HCT116 (cell line): Measurements from ENCODE around the gene DHRS2. TPM values are rescaled to one million over a fixed set of nuclear protein-coding genes. Genes with fewer than 3 reads are reported as not detected.

Experiments used
- ATAC-seq: fragments of 200-7000 bp; cut with Tn5 transposase; 2 replicates; pipeline ENCODE4 v1.9.1; 2020; ENCODE audit warnings: mild to moderate bottlenecking, moderate library complexity
- BruUV-seq: library from RNA; stranded (reverse); fragments of 400-500 nt; replicated peaks from 2 replicates; lab custom pipeline; 2021; lab: Mats Ljungman, UMichigan
- CTCF ChIA-PET: fragments of 300-600 bp; sonication (Branson Sonifier 250); formaldehyde crosslinking; loops from one replicate; lab custom pipeline; 2021; ENCODE audit warnings: antibody characterized with exemption; lab: Charles Lee
- POLR2A ChIA-PET: fragments of 300-600, 350-600 bp; sonication (Branson Sonifier 250); formaldehyde crosslinking; loops from one replicate; lab custom pipeline; 2021; ENCODE audit warnings: antibody characterized with exemption; lab: Charles Lee
- RAD21 ChIA-PET, 2 experiments: fragments of 300-600 bp; sonication (Branson Sonifier 250); formaldehyde crosslinking; loops; one replicate each; lab custom pipeline; 2023; ENCODE audit warnings: low total read pairs in 2 of 2; ENCODE audit not compliant: uncharacterized antibody in 2 of 2, unreplicated experiment in 2 of 2, low non-redundant PET in 1 of 2; lab: Charles Lee
- DNase-seq: peaks from one replicate; pipeline ENCODE4 v3.0.0-alpha.2; 2010; ENCODE audit warnings: low read depth, low spot score
- H2AFZ ChIP-seq: fragments of 200-600 bp; shearing (Covaris generic), sonication (generic); 2 replicates; pipeline ENCODE4 v1.6.1; 2017; ENCODE audit warnings: low read depth, mixed run types, mixed read lengths, antibody characterized with exemption, low read length; ENCODE audit not compliant: poor library complexity, severe bottlenecking
- H3K27ac ChIP-seq: 2 replicates; pipeline ENCODE4 v1.5.1; 2012; ENCODE audit warnings: low read depth, low read length
- H3K27me3 ChIP-seq: fragments of 200-600 bp; sonication (generic); 2 replicates; pipeline ENCODE4 v1.6.1; 2016; ENCODE audit warnings: mixed run types, low read length, mixed read lengths; ENCODE audit not compliant: insufficient read depth
- H3K36me3 ChIP-seq, 2 experiments: fragments of 200-500 bp in 1 of 2; fragments of 200-600 bp in 1 of 2; sonication (Bioruptor generic) in 1 of 2; sonication (generic) in 1 of 2; 2 replicates each; pipeline versions ENCODE4 v1.5.1 to v1.6.1; 2014 to 2016; ENCODE audit warnings: low read length in 2 of 2, inconsistent platforms in 1 of 2, mixed read lengths in 1 of 2, mixed run types in 1 of 2; ENCODE audit not compliant: insufficient read depth in 2 of 2, control insufficient read depth in 1 of 2
- H3K4me1 ChIP-seq, 2 experiments: fragments of 200-600 bp in 1 of 2; sonication (generic) in 1 of 2; 2 replicates each; pipeline versions ENCODE4 v1.5.1 to v1.6.1; 2012 to 2017; ENCODE audit warnings: low read length in 2 of 2, inconsistent platforms in 1 of 2, mild to moderate bottlenecking in 1 of 2, mixed read lengths in 1 of 2, mixed run types in 1 of 2, moderate library complexity in 1 of 2; ENCODE audit not compliant: insufficient read depth in 2 of 2, control insufficient read depth in 1 of 2
- H3K4me2 ChIP-seq: fragments of 200-600 bp; sonication (generic); 2 replicates; pipeline ENCODE4 v1.6.1; 2017; ENCODE audit warnings: mixed run types, low read length, mixed read lengths
- H3K4me3 ChIP-seq, 2 experiments: fragments of 200-600 bp in 1 of 2; sonication (generic) in 1 of 2; replicated peaks in 1 of 2; 2 replicates each; pipeline ENCODE4 v1.5.1; 2011 to 2016; ENCODE audit warnings: low read length in 2 of 2, control low read depth in 1 of 2, low read depth in 1 of 2, mild to moderate bottlenecking in 1 of 2, mixed read lengths in 1 of 2, mixed run types in 1 of 2
- H3K79me2 ChIP-seq: fragments of 200-600 bp; sonication (generic); 2 replicates; pipeline ENCODE4 v1.6.1; 2017; ENCODE audit warnings: mild to moderate bottlenecking, mixed run types, low read length, moderate library complexity, mixed read lengths; ENCODE audit not compliant: insufficient read depth
- H3K9ac ChIP-seq: fragments of 200-600 bp; sonication (generic); 2 replicates; pipeline ENCODE4 v1.6.1; 2016; ENCODE audit warnings: low read length, mixed read lengths
- H3K9me2 ChIP-seq: fragments of 200-600 bp; sonication (generic), shearing (Covaris generic); 2 replicates; pipeline ENCODE4 v1.6.1; 2017; ENCODE audit warnings: mixed run types, mild to moderate bottlenecking, moderate library complexity; ENCODE audit not compliant: insufficient read depth
- H3K9me3 ChIP-seq, 2 experiments: fragments of 200-500 bp in 1 of 2; fragments of 200-600 bp in 1 of 2; sonication (Bioruptor generic) in 1 of 2; sonication (generic) in 1 of 2; 2 replicates each; pipeline ENCODE4 v1.6.1; 2014 to 2017; ENCODE audit warnings: low read length in 2 of 2, mixed read lengths in 2 of 2, inconsistent platforms in 1 of 2, low read depth in 1 of 2, mild to moderate bottlenecking in 1 of 2, mixed run types in 1 of 2, moderate library complexity in 1 of 2; ENCODE audit not compliant: control insufficient read depth in 1 of 2, insufficient read depth in 1 of 2
- H4K20me1 ChIP-seq: fragments of 200-600 bp; sonication (generic), shearing (Covaris generic); 2 replicates; pipeline ENCODE4 v1.6.1; 2017; ENCODE audit warnings: mixed run types, mild to moderate bottlenecking, moderate library complexity; ENCODE audit not compliant: insufficient read depth
- ATF3 ChIP-seq: IDR thresholded peaks from 2 replicates; pipeline ENCODE4 v1.6.1; 2012
- CBX3 ChIP-seq: IDR thresholded peaks from 2 replicates; pipeline ENCODE4 v1.6.1; 2012; ENCODE audit warnings: low read depth
- EGR1 ChIP-seq: IDR thresholded peaks from 2 replicates; pipeline ENCODE4 v1.6.1; 2012; ENCODE audit warnings: low read depth
- EZH2 ChIP-seq: fragments of 200-600 bp; sonication (generic); IDR thresholded peaks from 2 replicates; pipeline ENCODE4 v1.6.1; 2017; ENCODE audit warnings: antibody characterized with exemption, mixed run types
- EZH2phosphoT487 ChIP-seq: fragments of 200-600 bp; IDR thresholded peaks from 2 replicates; pipeline ENCODE4 v1.6.1; 2018; ENCODE audit warnings: antibody characterized with exemption, borderline replicate concordance
- MAX ChIP-seq: IDR thresholded peaks from 2 replicates; pipeline ENCODE4 v1.6.1; 2012
- POLR2AphosphoS5 ChIP-seq: IDR thresholded peaks from 2 replicates; pipeline ENCODE4 v1.6.1; 2011; ENCODE audit warnings: mild to moderate bottlenecking, low read depth, low read length, moderate library complexity
- SIN3A ChIP-seq: IDR thresholded peaks from 2 replicates; pipeline ENCODE4 v1.6.1; 2012; ENCODE audit warnings: low read depth
- SP1 ChIP-seq: IDR thresholded peaks from 2 replicates; pipeline ENCODE4 v1.6.1; 2012; ENCODE audit warnings: low read depth
- YY1 ChIP-seq: IDR thresholded peaks from 2 replicates; pipeline ENCODE4 v1.6.1; 2011; ENCODE audit warnings: low read length, low read depth, moderate library complexity, mild to moderate bottlenecking; ENCODE audit not compliant: insufficient replicate concordance; ENCODE audit errors: extremely low read depth
- ZBTB33 ChIP-seq: IDR thresholded peaks from 2 replicates; pipeline ENCODE4 v1.6.1; 2011; ENCODE audit warnings: mild to moderate bottlenecking, low read length, moderate library complexity; ENCODE audit not compliant: insufficient replicate concordance; ENCODE audit errors: extremely low read depth
- ZFX ChIP-seq: fragments of 450-650 bp; IDR thresholded peaks from 2 replicates; pipeline ENCODE4 v1.6.1; 2017
- ZNF274 ChIP-seq: fragments of 200-500 bp; sonication (Bioruptor generic); IDR thresholded peaks from 2 replicates; pipeline ENCODE4 v1.6.1; 2014; ENCODE audit warnings: mild to moderate bottlenecking, low read depth, low read length, inconsistent platforms
- intact Hi-C: fragments of 100-400 bp; cut with micrococcal nuclease; formaldehyde crosslinking; loops from 2 replicates; pipeline ENCODE4 v1.10.0; 2022
- total RNA-seq: library from RNA; stranded (reverse); gene quantifications from one replicate; pipeline ENCODE4 v1.2.1, GENCODE V29; 2021; ENCODE audit not compliant: unreplicated experiment

The DHRS2 gene
- total RNA-seq, 1 experiment from 2014 or later = 10.0 TPM

GRCh38 chr14:23629204-23629603 lies 7.0 kb upstream of the DHRS2 start:
- no TSS peak for BruUV-seq
- Histone ChIP-seq H3K9me3 (peaks cover 8 to 21% of the 10 kb centered on the region in 2 experiments; a peak in 3 of 4 replicates), H3K9me2 (no peaks in the 10 kb centered on the region), H3K27ac (no peak overlapping the region), H4K20me1 (no peaks in the 10 kb centered on the region), H3K4me2 (no peak overlapping the region), H3K4me3 (no peak overlapping the region), H3K27me3 (no peaks in the 10 kb centered on the region), H3K36me3 (no peaks in the 10 kb centered on the region), H3K79me2 (no peaks in the 10 kb centered on the region), H3K4me1 (peaks cover 6% of the 10 kb centered on the region in 2 experiments; a peak in 3 of 4 replicates), H3K9ac (no peak overlapping the region), H2AFZ (no peak overlapping the region)
- ATAC-seq = no peak
- ChIA-PET POLR2A (no interaction called here), CTCF (interaction anchor here (1.0 to 1.4 kb wide), 3 partner anchors 40 to 301 kb away, joined by 3 to 4 read pairs (median 3); no protein-coding TSS in a partner anchor), RAD21 (no interaction called here)
- intact Hi-C loops = no loop called here
- no peak for DNase-seq
- TF ChIP-seq CBX3 (no peak), EZH2 (no peak), ZFX (no peak), YY1 (no peak), SP1 (no peak), ZNF274 (no peak), MAX (no peak), POLR2AphosphoS5 (no peak), SIN3A (no peak), EGR1 (no peak), ZBTB33 (no peak), ATF3 (no peak), EZH2phosphoT487 (no peak)
